PC-9 (cell line): ENCODE data around the gene SLC26A11.

ENCODE experiments used
- CTCF ChIP-seq: fragments of 200-600 bp; sonication (generic); conservative IDR thresholded peaks from 2 replicates; pipeline ENCODE4 v1.6.1; 2017; ENCODE audit warnings: mixed run types, antibody characterized with exemption, mild to moderate bottlenecking, moderate library complexity
- EZH2 ChIP-seq: fragments of 200-600 bp; sonication (generic); IDR thresholded peaks from 2 replicates; pipeline ENCODE4 v1.8.0; 2017; ENCODE audit warnings: antibody characterized with exemption, low read depth

- no peak for TF ChIP-seq CTCF
- no peak for TF ChIP-seq EZH2
Observed at GRCh38 chr17:80182845-80183223, 37.4 kb upstream of the SLC26A11 start.
